GM12874 (cell line): ENCODE data around the gene HIRIP3.

Source experiments
- TF ChIP-seq, protein P1 (sequence below): IDR thresholded peaks from 2 replicates; pipeline ENCODE4 v1.5.1; 2011; ENCODE audit warnings: low read depth, mild to moderate bottlenecking, control low read depth, low read length, moderate library complexity; ENCODE audit not compliant: insufficient read depth

The HIRIP3 gene

DNA sequence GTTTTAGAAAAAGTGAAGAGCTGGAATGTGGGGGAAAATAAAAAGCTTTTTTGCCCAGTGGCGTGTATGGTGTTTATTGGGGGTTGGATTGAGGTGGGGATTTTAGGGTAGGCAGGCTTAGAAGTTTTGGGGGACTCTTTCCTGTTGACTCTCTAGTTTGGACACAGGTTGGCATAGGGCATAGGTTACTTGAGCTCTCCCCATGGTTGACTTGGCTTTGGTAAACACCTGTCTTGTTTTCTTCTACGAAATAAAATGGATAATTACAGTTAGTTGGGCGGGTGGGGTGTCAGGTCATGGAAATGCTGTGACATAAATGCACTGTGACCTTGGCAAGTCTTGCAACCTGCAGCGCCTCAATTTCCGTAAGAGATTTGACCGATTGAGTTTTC, 22.4 kb downstream of the HIRIP3 start:
- TF ChIP-seq, protein P1, sequence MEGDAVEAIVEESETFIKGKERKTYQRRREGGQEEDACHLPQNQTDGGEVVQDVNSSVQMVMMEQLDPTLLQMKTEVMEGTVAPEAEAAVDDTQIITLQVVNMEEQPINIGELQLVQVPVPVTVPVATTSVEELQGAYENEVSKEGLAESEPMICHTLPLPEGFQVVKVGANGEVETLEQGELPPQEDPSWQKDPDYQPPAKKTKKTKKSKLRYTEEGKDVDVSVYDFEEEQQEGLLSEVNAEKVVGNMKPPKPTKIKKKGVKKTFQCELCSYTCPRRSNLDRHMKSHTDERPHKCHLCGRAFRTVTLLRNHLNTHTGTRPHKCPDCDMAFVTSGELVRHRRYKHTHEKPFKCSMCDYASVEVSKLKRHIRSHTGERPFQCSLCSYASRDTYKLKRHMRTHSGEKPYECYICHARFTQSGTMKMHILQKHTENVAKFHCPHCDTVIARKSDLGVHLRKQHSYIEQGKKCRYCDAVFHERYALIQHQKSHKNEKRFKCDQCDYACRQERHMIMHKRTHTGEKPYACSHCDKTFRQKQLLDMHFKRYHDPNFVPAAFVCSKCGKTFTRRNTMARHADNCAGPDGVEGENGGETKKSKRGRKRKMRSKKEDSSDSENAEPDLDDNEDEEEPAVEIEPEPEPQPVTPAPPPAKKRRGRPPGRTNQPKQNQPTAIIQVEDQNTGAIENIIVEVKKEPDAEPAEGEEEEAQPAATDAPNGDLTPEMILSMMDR: no peak

GRCh38 chr16:29972500-29972899, 22.9 kb downstream of the HIRIP3 start:
- TF ChIP-seq, protein P1: no peak

DNA sequence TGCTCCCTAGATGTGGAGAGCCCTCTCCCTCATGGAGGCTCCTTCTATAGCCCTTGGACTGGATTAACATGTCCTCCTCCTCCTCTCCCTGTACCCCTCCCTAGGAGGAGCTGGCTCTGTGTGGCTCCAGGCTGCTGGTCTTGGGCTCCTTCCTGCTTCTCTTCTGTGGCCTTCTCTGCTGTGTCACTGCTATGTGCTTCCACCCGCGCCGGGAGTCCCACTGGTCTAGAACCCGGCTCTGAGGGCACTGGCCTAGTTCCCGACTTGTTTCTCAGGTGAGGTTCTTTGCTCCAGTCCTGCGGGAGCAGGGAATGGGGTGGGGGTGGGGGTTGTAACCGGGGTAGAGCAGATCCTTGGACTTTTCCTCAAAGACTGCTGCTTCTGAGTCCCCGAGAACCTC, 24.1 kb downstream of the HIRIP3 start:
- TF ChIP-seq, protein P1: no peak

GRCh38 chr16:29968205-29968604, 27.2 kb downstream of the HIRIP3 start:
- TF ChIP-seq, protein P1: no peak

DNA sequence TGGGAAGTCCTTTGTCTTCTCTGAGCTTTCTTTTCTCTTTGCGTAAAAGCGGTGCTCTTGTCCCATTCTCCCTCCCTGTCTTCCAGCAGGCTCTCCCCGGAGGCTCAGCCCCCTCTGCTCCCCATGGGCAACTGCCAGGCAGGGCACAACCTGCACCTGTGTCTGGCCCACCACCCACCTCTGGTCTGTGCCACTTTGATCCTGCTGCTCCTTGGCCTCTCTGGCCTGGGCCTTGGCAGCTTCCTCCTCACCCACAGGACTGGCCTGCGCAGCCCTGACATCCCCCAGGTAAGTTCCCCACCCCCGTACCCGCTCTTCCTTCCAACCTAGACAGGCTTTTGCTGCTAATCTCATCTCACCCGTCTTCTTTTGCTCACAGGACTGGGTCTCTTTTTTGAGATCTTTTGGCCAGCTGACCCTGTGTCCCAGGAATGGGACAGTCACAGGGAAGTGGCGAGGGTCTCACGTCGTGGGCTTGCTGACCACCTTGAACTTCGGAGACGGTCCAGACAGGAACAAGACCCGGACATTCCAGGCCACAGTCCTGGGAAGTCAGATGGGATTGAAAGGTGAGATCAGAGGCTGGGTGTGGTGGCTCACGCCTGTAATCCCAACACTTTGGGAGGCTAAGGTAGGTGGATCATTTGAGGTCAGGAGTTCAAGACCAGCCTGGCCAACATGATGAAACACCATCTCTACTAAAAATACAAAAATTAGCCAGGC, 32.2 kb downstream of the HIRIP3 start:
- TF ChIP-seq, protein P1: no peak

GRCh38 chr16:29962344-29962994, 32.9 kb downstream of the HIRIP3 start:
- TF ChIP-seq, protein P1: no peak

DNA sequence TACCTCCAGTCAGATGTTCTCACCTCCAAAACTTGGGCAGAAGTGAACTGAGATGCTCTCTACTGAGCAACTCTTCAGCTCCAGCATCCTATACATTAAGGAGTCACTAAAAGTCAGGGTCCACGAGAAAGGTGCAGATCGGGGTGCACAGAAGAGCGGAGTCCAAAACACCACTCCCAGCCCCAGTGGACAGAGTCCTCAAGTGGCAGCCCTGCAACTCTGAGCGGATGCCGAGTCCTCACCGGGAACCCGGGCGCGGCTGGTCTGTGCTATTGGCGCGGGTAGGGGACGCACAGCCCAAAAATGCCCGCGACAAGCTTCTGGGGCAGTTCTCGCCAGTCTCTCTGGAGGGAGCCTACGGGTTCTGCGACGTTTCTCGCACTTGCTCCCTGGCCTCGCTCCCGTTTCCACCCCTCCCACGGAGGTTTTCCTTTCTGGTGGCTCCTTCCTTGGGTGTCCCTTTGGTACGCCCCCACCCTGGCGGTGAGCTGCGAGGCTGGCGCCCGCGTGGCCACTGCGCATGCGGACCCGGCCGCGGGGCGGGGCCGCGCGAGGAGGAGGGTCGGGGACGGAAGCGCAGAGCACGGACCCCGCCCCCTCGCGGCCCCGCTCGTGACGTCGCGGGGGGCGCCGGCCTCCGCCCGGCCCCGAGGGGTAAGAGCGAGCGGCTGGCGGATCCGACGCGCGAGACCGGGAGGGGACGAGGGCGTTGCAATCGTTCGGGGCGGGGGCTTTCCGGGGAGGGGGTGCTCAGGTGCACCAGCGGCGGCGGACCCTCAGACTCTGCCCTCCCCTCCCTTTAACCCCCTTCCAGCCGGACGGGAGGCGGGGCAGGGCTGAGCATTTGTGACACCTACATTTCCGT, 33.7 kb downstream of the HIRIP3 start, which contains the start of gene TMEM219:
Gene TMEM219 (plus strand): TSS at position 601 of the 865 bp plus-strand sequence. CDS start 1,065 bp downstream, outside the sequence.
- TF ChIP-seq, protein P1: no peak
